Suprapubic skin (tissue), 4 donors: Measurements from ENCODE around the gene NSUN5.
"Not testable (repeated sequence)": the region's sequence is repeated elsewhere in the genome, so short reads cannot be mapped to it uniquely, and the experiment has no call there.

Experiments
- EP300 ChIP-seq: sonication (generic); formaldehyde crosslinking; IDR thresholded peaks from one replicate; pipeline ENCODE4 v1.6.1; 2017; ENCODE audit warnings: antibody characterized with exemption
- POLR2A ChIP-seq, 2 donors: fragments of 450-650 bp; IDR thresholded peaks; one replicate each; pipeline ENCODE4 v1.6.1; 2017; ENCODE audit warnings: antibody characterized with exemption in 2 of 2, mild to moderate bottlenecking in 2 of 2, moderate library complexity in 2 of 2
- POLR2AphosphoS5 ChIP-seq, 3 donors: sonication (generic); formaldehyde crosslinking; IDR thresholded peaks; one replicate each; pipeline ENCODE4 v1.6.1; 2017; ENCODE audit warnings: antibody characterized with exemption in 3 of 3
- TF ChIP-seq, protein P1 (sequence below), 2 donors: fragments of 200-600 bp in 1 of 2; fragments of 450-650 bp in 1 of 2; sonication (generic) in 1 of 2; IDR thresholded peaks; one replicate each; pipeline ENCODE4 v1.5.1; 2016 to 2019; ENCODE audit warnings: antibody characterized with exemption in 2 of 2, mild to moderate bottlenecking in 1 of 2, moderate library complexity in 1 of 2

DNA sequence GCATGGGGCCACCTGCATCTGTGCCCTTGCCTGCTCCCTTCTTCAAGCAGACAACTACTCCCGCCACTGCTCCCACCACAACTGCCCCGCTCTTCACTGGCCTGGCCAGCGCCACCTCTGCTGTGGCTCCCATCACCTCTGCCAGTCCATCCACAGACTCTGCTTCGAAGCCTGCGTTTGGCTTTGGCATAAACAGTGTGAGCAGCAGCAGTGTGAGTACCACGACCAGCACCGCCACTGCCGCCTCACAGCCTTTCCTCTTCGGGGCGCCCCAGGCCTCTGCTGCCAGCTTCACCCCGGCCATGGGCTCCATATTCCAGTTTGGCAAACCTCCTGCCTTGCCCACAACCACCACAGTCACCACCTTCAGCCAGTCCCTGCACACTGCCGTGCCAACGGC lies 11.4 kb downstream of the NSUN5 start:
- not testable (repeated sequence) for TF ChIP-seq POLR2AphosphoS5 (IDR thresholded peaks at IDR 0.05); EP300; POLR2A (IDR thresholded peaks at IDR 0.05)
- TF ChIP-seq, protein P1, sequence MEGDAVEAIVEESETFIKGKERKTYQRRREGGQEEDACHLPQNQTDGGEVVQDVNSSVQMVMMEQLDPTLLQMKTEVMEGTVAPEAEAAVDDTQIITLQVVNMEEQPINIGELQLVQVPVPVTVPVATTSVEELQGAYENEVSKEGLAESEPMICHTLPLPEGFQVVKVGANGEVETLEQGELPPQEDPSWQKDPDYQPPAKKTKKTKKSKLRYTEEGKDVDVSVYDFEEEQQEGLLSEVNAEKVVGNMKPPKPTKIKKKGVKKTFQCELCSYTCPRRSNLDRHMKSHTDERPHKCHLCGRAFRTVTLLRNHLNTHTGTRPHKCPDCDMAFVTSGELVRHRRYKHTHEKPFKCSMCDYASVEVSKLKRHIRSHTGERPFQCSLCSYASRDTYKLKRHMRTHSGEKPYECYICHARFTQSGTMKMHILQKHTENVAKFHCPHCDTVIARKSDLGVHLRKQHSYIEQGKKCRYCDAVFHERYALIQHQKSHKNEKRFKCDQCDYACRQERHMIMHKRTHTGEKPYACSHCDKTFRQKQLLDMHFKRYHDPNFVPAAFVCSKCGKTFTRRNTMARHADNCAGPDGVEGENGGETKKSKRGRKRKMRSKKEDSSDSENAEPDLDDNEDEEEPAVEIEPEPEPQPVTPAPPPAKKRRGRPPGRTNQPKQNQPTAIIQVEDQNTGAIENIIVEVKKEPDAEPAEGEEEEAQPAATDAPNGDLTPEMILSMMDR (IDR thresholded peaks at IDR 0.05), result not testable (repeated sequence)
